ENCODE data around the gene CSNK2A1.

DNA sequence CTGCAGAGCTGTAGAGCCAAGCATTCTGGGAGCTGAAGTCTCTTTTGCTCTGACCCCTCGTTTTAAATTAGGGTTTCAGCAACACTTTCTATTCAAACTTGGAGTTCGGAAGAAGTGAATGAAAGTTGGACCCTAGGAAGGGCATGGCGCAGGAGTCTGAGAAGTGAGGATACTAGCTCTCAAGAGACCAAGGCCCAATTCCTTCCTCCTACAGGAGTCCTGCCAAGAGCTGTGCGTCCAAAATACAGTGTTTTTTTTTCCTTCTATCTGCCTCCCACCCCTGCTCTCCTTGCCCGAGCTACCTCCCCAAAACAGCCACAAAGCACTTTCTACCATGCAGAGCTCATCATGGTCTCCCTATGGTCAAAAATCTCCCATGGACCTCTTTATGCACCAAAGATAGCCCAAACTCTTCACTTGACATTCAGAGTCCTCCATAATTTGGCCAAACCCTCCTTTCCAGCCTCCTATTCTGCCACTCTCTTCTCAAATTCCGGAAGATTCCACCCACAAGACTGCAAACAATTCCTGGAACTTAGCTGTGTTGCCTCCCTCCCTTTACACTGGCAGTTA is 649 bp upstream of the CSNK2A1 start:
- TF ChIP-seq, protein P1, sequence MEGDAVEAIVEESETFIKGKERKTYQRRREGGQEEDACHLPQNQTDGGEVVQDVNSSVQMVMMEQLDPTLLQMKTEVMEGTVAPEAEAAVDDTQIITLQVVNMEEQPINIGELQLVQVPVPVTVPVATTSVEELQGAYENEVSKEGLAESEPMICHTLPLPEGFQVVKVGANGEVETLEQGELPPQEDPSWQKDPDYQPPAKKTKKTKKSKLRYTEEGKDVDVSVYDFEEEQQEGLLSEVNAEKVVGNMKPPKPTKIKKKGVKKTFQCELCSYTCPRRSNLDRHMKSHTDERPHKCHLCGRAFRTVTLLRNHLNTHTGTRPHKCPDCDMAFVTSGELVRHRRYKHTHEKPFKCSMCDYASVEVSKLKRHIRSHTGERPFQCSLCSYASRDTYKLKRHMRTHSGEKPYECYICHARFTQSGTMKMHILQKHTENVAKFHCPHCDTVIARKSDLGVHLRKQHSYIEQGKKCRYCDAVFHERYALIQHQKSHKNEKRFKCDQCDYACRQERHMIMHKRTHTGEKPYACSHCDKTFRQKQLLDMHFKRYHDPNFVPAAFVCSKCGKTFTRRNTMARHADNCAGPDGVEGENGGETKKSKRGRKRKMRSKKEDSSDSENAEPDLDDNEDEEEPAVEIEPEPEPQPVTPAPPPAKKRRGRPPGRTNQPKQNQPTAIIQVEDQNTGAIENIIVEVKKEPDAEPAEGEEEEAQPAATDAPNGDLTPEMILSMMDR (IDR thresholded peaks at IDR 0.05), result no peak
- no peak for TF ChIP-seq POLR2A (IDR thresholded peaks at IDR 0.05)

All from body of pancreas (tissue), 4 donors.